ENCODE measurements around the gene USP51.

- TF ChIP-seq EZH2 (IDR thresholded peaks at IDR 0.05; ENCODE audit: insufficient read depth, low read length) (no peak), CTCF (IDR thresholded peaks at IDR 0.05; ENCODE audit: insufficient read depth, low read depth, low read length) (no peak)
These were observed 38.0 kb downstream of the USP51 start for GRCh38 chrX:55451626-55451989.
